Glutamatergic neuron (in vitro differentiated cells): ENCODE results near the gene HSD17B3. TPM values are rescaled to one million over a fixed set of nuclear protein-coding genes. Genes with fewer than 3 reads are reported as not detected.

Experiments used
- DNase-seq: peaks from one replicate; pipeline ENCODE4 v3.0.0; 2022
- H3K27ac Mint-ChIP-seq: one replicate; pipeline ENCODE4 v1.8.0; 2020; ENCODE audit warnings: mild to moderate bottlenecking, mixed read lengths, inconsistent platforms; ENCODE audit not compliant: unreplicated experiment
- H3K27me3 Mint-ChIP-seq: one replicate; pipeline ENCODE4 v1.8.0; 2020; ENCODE audit warnings: mild to moderate bottlenecking, moderate library complexity, mixed read lengths, inconsistent platforms; ENCODE audit not compliant: unreplicated experiment
- H3K36me3 Mint-ChIP-seq: one replicate; pipeline ENCODE4 v1.8.0; 2020; ENCODE audit warnings: mild to moderate bottlenecking, mixed read lengths, inconsistent platforms; ENCODE audit not compliant: unreplicated experiment
- H3K4me1 Mint-ChIP-seq: one replicate; pipeline ENCODE4 v1.8.0; 2020; ENCODE audit warnings: mild to moderate bottlenecking, low read depth, mixed read lengths, inconsistent platforms; ENCODE audit not compliant: unreplicated experiment
- H3K4me3 Mint-ChIP-seq: one replicate; pipeline ENCODE4 v1.8.0; 2020; ENCODE audit warnings: mild to moderate bottlenecking, mixed read lengths, inconsistent platforms; ENCODE audit not compliant: unreplicated experiment
- H3K9me3 Mint-ChIP-seq: one replicate; pipeline ENCODE4 v1.8.0; 2020; ENCODE audit warnings: mild to moderate bottlenecking, moderate library complexity, mixed read lengths, inconsistent platforms; ENCODE audit not compliant: unreplicated experiment
- total RNA-seq: library from RNA; stranded (reverse); fragmentation: NEBNext Ultra II Directional; extraction: Animal tissue kit (Norgen Biotek cat#: 25700); gene quantifications from one replicate; pipeline ENCODE4 v1.2.1, GENCODE V29; 2021; ENCODE audit not compliant: unreplicated experiment
- TF ChIP-seq, protein P1 (sequence below): fragments of 200-600 bp; sonication (generic); IDR thresholded peaks from one replicate; pipeline ENCODE4 v1.5.0; 2021; ENCODE audit not compliant: partially characterized antibody, unreplicated experiment

Gene HSD17B3
- total RNA-seq, 1 donor from 2014 or later, result 2.2 TPM

DNA sequence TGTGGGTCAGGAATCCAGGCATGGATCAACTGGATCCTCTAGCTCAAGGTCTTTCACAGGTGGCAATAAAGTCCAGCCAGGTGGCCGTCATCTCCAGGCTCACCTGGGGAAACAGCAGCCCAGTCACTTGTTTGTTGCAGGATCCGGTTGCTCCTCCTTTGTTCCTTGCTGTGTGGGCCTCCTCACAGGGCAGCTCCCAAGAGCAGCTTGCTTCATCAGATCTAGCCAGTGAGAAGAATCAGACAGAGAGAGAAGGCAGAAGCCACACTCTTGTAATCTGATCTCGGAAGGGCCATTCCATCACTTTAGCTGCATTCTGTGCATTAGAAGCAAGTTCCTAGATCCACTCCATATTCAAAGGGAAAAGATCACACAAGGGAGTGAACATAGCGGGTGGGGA, 3.2 kb upstream of the HSD17B3 start:
- no peaks in the 10 kb centered on the region for H3K27me3 Mint-ChIP-seq
- H3K27ac Mint-ChIP-seq, result no peak overlapping the region
- TF ChIP-seq, protein P1, sequence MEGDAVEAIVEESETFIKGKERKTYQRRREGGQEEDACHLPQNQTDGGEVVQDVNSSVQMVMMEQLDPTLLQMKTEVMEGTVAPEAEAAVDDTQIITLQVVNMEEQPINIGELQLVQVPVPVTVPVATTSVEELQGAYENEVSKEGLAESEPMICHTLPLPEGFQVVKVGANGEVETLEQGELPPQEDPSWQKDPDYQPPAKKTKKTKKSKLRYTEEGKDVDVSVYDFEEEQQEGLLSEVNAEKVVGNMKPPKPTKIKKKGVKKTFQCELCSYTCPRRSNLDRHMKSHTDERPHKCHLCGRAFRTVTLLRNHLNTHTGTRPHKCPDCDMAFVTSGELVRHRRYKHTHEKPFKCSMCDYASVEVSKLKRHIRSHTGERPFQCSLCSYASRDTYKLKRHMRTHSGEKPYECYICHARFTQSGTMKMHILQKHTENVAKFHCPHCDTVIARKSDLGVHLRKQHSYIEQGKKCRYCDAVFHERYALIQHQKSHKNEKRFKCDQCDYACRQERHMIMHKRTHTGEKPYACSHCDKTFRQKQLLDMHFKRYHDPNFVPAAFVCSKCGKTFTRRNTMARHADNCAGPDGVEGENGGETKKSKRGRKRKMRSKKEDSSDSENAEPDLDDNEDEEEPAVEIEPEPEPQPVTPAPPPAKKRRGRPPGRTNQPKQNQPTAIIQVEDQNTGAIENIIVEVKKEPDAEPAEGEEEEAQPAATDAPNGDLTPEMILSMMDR, result no peak
- peaks cover 6% of the 10 kb centered on the region for H3K9me3 Mint-ChIP-seq
- no peak overlapping the region for H3K4me3 Mint-ChIP-seq
- no peak for DNase-seq
- H3K4me1 Mint-ChIP-seq, result no peaks in the 10 kb centered on the region
- peaks cover 4% of the 10 kb centered on the region for H3K36me3 Mint-ChIP-seq

DNA sequence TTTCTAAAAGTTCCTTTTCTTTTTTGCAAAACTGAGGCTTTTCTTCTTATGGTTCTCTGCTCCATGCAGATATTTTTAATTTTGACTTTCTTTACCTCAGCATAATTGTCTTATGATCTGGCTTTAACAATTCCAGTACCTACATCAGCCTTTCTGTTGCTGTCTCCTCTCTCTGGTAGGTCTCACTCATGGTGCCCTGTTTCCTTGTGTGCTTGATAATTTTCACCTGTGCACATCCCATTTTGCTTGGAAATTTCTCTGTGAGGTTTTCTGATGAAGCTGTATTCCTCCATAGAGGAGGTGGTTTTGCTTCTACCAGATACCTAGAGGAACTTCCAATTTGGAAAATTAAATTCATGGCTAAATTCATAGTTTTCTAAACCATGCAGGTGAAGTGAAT, 2.3 kb upstream of the HSD17B3 start:
- H3K4me1 Mint-ChIP-seq, result no peaks in the 10 kb centered on the region
- TF ChIP-seq, protein P1, result no peak
- peaks cover 4% of the 10 kb centered on the region for H3K36me3 Mint-ChIP-seq
- peaks cover 2% of the 10 kb centered on the region for H3K9me3 Mint-ChIP-seq
- no peaks in the 10 kb centered on the region for H3K27me3 Mint-ChIP-seq
- no peak for DNase-seq
- H3K27ac Mint-ChIP-seq, result no peak overlapping the region
- no peak overlapping the region for H3K4me3 Mint-ChIP-seq

DNA sequence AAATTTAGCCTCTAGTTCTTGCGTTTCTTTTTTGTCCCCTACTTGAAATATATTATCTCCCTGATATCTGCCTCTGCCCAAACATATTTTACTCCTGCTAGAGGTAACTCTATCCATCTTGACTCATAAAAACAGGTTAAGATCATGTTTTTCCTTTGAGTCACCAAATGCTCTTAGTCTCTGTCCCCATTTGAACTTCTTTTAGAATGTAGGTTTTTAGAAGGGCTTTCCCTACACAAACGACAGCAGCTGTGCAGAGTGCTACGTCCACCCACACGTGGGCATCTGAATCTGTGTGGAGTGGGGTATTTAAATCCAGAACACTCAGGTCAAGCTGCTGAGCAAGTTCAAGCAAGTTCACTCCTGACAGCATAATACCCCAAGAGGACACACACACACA, 2.2 kb downstream of the HSD17B3 start:
- no peak overlapping the region for H3K27ac Mint-ChIP-seq
- H3K4me3 Mint-ChIP-seq, result no peak overlapping the region

DNA sequence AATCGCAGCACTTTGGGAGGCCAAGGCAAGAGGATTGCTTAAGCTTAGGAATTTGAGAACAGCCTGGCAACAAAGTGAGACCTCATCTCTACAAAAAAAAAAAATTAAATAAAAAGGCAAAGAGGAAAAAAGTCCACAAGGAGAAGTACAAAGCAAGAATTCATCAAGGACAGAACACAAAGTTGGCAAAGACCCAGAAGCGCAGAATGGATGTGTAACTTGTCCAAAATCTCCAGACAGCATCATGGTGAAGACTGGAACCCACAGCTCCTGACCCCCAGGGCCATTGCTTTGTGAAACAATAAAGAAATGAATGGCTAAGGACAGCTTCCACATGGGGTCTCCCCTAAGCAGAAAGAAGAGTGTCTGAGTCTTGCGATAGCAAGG, 7.8 kb downstream of the HSD17B3 start:
- Mint-ChIP-seq H3K4me1 (no peaks in the 10 kb centered on the region), H3K36me3 (no peaks in the 10 kb centered on the region), H3K4me3 (no peak overlapping the region), H3K9me3 (peaks cover 3% of the 10 kb centered on the region), H3K27ac (peak overlapping the region; percentile 78), H3K27me3 (peaks cover 3% of the 10 kb centered on the region)
- TF ChIP-seq, protein P1, result no peak
- DNase-seq, result no peak

More for the DNA sequence above, 2.2 kb downstream of the HSD17B3 start:
- H3K27me3 Mint-ChIP-seq, result no peaks in the 10 kb centered on the region
- H3K4me1 Mint-ChIP-seq, result no peaks in the 10 kb centered on the region
- TF ChIP-seq, protein P1, result no peak
- H3K36me3 Mint-ChIP-seq, result peaks cover 2% of the 10 kb centered on the region
- H3K9me3 Mint-ChIP-seq, result peaks cover 3% of the 10 kb centered on the region
- DNase-seq, result no peak

DNA sequence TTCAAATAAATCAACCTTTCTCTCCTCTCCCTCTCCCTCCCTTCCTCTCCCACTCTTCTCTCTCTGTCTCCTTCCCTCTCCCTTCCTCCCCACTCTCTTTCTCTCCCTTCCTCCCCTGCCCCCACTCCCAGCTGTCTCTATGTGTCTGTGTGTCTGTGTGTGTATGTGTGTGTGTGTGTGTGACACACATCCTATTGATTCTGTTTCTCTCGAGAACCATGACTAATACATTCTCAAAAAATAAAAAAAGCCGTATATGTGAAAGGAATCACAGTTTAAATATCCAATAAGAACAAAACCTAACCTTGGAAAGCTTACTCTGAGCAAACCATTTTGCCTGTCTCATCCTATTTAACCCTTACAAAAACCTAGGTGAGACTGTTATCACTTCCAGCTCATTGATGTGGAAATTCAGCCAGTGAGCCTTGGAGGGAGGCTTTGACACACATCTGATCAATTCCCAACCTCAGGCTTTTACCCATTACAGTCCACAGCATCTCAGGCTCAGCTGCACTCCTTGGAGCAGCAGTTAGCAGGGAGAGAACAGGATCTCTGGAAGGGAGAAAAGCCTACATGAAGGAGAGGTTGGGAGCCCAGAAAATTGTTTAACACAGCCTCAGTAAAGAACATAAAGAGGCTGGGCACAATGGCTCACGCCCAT, 8.3 kb downstream of the HSD17B3 start:
- H3K27ac Mint-ChIP-seq, result peak overlapping the region; percentile 78
- H3K4me3 Mint-ChIP-seq, result no peak overlapping the region
- peak; percentile 31 for DNase-seq
- peaks cover 3% of the 10 kb centered on the region for H3K27me3 Mint-ChIP-seq
- no peaks in the 10 kb centered on the region for H3K4me1 Mint-ChIP-seq
- no peaks in the 10 kb centered on the region for H3K36me3 Mint-ChIP-seq
- TF ChIP-seq, protein P1, result no peak
- peaks cover 3% of the 10 kb centered on the region for H3K9me3 Mint-ChIP-seq
